K562 (cell line): ENCODE measurements around the gene DAP. TPM values are rescaled to one million over a fixed set of nuclear protein-coding genes. Genes with fewer than 3 reads are reported as not detected.

Source experiments
- CREM ChIP-seq: IDR thresholded peaks from 2 replicates; pipeline ENCODE4 v1.6.1; 2014; ENCODE audit warnings: antibody characterized with exemption, low read depth
- FOXM1 ChIP-seq, 2 experiments: fragments of 450-650 bp in 1 of 2; sonication (generic) in 1 of 2; formaldehyde crosslinking in 1 of 2; IDR thresholded peaks; 2 replicates each; pipeline versions ENCODE4 v1.6.1 to v1.9.0; 2017 to 2022; ENCODE audit warnings: low read depth in 2 of 2, mild to moderate bottlenecking in 2 of 2, missing genetic modification reagents in 1 of 2, moderate library complexity in 1 of 2
- GMEB1 ChIP-seq: fragments of 250-450 bp; sonication (Bioruptor Pico); IDR thresholded peaks from 2 replicates; pipeline ENCODE4 v1.4.0; 2020; ENCODE audit warnings: mild to moderate bottlenecking
- HINFP ChIP-seq: fragments of 450-650 bp; conservative IDR thresholded peaks from 2 replicates; pipeline ENCODE4 v1.6.1; 2016; ENCODE audit warnings: missing genetic modification characterization, low read depth, mild to moderate bottlenecking, control low read depth, missing compliant biosample characterization
- ILK ChIP-seq: fragments of 450-650 bp; IDR thresholded peaks from 2 replicates; pipeline ENCODE4 v1.6.1; 2016; ENCODE audit warnings: missing genetic modification characterization, low read depth, mild to moderate bottlenecking, missing compliant biosample characterization, moderate library complexity, borderline replicate concordance
- POU5F1 ChIP-seq: fragments of 150-350 bp; IDR thresholded peaks from 2 replicates; pipeline ENCODE4 v1.6.1; 2014; ENCODE audit warnings: borderline replicate concordance, low read length, low read depth, mild to moderate bottlenecking; ENCODE audit not compliant: partially characterized antibody
- TCF3 ChIP-seq: sonication (generic); formaldehyde crosslinking; IDR thresholded peaks from 2 replicates; pipeline ENCODE4 v1.4.0; 2020; ENCODE audit warnings: mild to moderate bottlenecking, missing genetic modification reagents
- ZC3H11A ChIP-seq: IDR thresholded peaks from 2 replicates; pipeline ENCODE4 v1.6.1; 2012; ENCODE audit warnings: low read depth, low read length, improper control_type of control experiment
- polyA plus RNA-seq, 8 experiments: library from polyadenylated mRNA; depleted of rRNA in 4 of 8; stranded (reverse) in 5 of 8; unstranded in 3 of 8; fragments of >200 nt; fragmentation: Nextera tagmentation in 2 of 8; fragmentation: Illumina TruSeq in 1 of 8; extraction: Ambion mirVana in 2 of 8; extraction: Trizol in 1 of 8; gene quantifications; 2 replicates each; pipeline versions ENCODE4 v1.2.1 to v1.2.3, GENCODE V29; 2011 to 2014; ENCODE audit warnings: inconsistent platforms in 1 of 8, missing spikeins in 1 of 8
- total RNA-seq, 7 experiments: library from RNA; depleted of rRNA in 6 of 7; stranded (reverse); fragments of >200 nt in 6 of 7; fragmentation: Illumina TruSeq in 2 of 7; extraction: Trizol in 2 of 7; gene quantifications; 2 replicates each; pipeline versions ENCODE4 v1.2.1 to v1.2.3, GENCODE V29; 2011 to 2021; ENCODE audit warnings: low replicate concordance in 1 of 7
- TF ChIP-seq, protein P1 (sequence below): fragments of 150-350 bp; IDR thresholded peaks from 2 replicates; pipeline ENCODE4 v1.6.1; 2014; ENCODE audit warnings: low read depth, mild to moderate bottlenecking, low read length, borderline replicate concordance
- TF ChIP-seq, protein P2 (sequence below), 2 experiments: IDR thresholded peaks; 2 replicates each; pipeline ENCODE4 v1.6.1; 2012; ENCODE audit warnings: improper control_type of control experiment in 2 of 2, low read depth in 2 of 2, low read length in 2 of 2, borderline replicate concordance in 1 of 2
- TF ChIP-seq, protein P3 (sequence below), 3 experiments: fragments of 200-800 bp in 1 of 3; fragments of 250-450 bp in 1 of 3; fragments of 450-650 bp in 1 of 3; sonication (Bioruptor Pico) in 1 of 3; sonication (Bioruptor generic) in 1 of 3; formaldehyde crosslinking in 1 of 3; IDR thresholded peaks; 2 replicates each; pipeline versions ENCODE4 v1.6.1 to v1.8.0; 2016 to 2022; ENCODE audit warnings: mild to moderate bottlenecking in 2 of 3, missing genetic modification characterization in 2 of 3, missing compliant biosample characterization in 1 of 3, moderate library complexity in 1 of 3

The DAP gene
- total and polyA plus RNA-seq, 9 of the 15 experiments (the other 6 are each of a cell fraction or from before 2014, with no cell fraction given) = 14.1 to 151 (median 34.5) TPM

GRCh38 chr5:10734037-10734709 is 26.9 kb downstream of the DAP start (continued):
- TF ChIP-seq, protein P1, sequence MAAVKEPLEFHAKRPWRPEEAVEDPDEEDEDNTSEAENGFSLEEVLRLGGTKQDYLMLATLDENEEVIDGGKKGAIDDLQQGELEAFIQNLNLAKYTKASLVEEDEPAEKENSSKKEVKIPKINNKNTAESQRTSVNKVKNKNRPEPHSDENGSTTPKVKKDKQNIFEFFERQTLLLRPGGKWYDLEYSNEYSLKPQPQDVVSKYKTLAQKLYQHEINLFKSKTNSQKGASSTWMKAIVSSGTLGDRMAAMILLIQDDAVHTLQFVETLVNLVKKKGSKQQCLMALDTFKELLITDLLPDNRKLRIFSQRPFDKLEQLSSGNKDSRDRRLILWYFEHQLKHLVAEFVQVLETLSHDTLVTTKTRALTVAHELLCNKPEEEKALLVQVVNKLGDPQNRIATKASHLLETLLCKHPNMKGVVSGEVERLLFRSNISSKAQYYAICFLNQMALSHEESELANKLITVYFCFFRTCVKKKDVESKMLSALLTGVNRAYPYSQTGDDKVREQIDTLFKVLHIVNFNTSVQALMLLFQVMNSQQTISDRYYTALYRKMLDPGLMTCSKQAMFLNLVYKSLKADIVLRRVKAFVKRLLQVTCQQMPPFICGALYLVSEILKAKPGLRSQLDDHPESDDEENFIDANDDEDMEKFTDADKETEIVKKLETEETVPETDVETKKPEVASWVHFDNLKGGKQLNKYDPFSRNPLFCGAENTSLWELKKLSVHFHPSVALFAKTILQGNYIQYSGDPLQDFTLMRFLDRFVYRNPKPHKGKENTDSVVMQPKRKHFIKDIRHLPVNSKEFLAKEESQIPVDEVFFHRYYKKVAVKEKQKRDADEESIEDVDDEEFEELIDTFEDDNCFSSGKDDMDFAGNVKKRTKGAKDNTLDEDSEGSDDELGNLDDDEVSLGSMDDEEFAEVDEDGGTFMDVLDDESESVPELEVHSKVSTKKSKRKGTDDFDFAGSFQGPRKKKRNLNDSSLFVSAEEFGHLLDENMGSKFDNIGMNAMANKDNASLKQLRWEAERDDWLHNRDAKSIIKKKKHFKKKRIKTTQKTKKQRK = no peak
- 0 out of 2 replicates have a peak, but pooled peaks have one; percentile 60 for TF ChIP-seq ZC3H11A
- peak; percentile 96 for TF ChIP-seq TCF3
- TF ChIP-seq POU5F1 = no peak
- no peak for TF ChIP-seq GMEB1 (CRISPR knock-in tag)
- peak; percentile 39; the same call in 1 of the 2 replicates for TF ChIP-seq CREM
- TF ChIP-seq HINFP (tag) = no peak
- TF ChIP-seq ILK (tag) = no peak
- TF ChIP-seq, protein P2, sequence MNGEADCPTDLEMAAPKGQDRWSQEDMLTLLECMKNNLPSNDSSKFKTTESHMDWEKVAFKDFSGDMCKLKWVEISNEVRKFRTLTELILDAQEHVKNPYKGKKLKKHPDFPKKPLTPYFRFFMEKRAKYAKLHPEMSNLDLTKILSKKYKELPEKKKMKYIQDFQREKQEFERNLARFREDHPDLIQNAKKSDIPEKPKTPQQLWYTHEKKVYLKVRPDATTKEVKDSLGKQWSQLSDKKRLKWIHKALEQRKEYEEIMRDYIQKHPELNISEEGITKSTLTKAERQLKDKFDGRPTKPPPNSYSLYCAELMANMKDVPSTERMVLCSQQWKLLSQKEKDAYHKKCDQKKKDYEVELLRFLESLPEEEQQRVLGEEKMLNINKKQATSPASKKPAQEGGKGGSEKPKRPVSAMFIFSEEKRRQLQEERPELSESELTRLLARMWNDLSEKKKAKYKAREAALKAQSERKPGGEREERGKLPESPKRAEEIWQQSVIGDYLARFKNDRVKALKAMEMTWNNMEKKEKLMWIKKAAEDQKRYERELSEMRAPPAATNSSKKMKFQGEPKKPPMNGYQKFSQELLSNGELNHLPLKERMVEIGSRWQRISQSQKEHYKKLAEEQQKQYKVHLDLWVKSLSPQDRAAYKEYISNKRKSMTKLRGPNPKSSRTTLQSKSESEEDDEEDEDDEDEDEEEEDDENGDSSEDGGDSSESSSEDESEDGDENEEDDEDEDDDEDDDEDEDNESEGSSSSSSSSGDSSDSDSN (IDR thresholded peaks at IDR 0.05; ENCODE audit: borderline replicate concordance in 1 of 2, low read depth in 2 of 2, low read length in 2 of 2) = peak in 1 of 2 experiments; percentile 67; a peak in 2 of 4 replicates
- TF ChIP-seq, protein P3, sequence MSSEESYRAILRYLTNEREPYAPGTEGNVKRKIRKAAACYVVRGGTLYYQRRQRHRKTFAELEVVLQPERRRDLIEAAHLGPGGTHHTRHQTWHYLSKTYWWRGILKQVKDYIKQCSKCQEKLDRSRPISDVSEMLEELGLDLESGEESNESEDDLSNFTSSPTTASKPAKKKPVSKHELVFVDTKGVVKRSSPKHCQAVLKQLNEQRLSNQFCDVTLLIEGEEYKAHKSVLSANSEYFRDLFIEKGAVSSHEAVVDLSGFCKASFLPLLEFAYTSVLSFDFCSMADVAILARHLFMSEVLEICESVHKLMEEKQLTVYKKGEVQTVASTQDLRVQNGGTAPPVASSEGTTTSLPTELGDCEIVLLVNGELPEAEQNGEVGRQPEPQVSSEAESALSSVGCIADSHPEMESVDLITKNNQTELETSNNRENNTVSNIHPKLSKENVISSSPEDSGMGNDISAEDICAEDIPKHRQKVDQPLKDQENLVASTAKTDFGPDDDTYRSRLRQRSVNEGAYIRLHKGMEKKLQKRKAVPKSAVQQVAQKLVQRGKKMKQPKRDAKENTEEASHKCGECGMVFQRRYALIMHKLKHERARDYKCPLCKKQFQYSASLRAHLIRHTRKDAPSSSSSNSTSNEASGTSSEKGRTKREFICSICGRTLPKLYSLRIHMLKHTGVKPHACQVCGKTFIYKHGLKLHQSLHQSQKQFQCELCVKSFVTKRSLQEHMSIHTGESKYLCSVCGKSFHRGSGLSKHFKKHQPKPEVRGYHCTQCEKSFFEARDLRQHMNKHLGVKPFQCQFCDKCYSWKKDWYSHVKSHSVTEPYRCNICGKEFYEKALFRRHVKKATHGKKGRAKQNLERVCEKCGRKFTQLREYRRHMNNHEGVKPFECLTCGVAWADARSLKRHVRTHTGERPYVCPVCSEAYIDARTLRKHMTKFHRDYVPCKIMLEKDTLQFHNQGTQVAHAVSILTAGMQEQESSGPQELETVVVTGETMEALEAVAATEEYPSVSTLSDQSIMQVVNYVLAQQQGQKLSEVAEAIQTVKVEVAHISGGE (CRISPR knock-in tag; IDR thresholded peaks at IDR 0.05) = peak in 1 of 3 experiments; percentile 41; a peak in 1 of 6 replicates
- TF ChIP-seq FOXM1 (IDR thresholded peaks at IDR 0.05; ENCODE audit: low read depth) = peak; percentile 89
- TF ChIP-seq FOXM1 (CRISPR knock-in tag; IDR thresholded peaks at IDR 0.05; ENCODE audit: low read depth) = no peak
